GM23338 (cell line): ENCODE measurements around the gene ATP6V1F.

Experiments used
- CREB1 ChIP-seq: fragments of 250-450 bp; sonication (Bioruptor Pico); IDR thresholded peaks from 2 replicates; pipeline ENCODE4 v1.5.0; 2020; ENCODE audit warnings: low read depth, mild to moderate bottlenecking, moderate library complexity
- CTCF ChIP-seq, 2 experiments: fragments of 200-600 bp in 1 of 2; sonication (generic) in 1 of 2; conservative IDR thresholded peaks; 2 replicates each; pipeline versions ENCODE4 v1.5.1 to v1.6.1; 2016 to 2017; ENCODE audit warnings: antibody characterized with exemption in 2 of 2, low read depth in 2 of 2, mild to moderate bottlenecking in 2 of 2, moderate library complexity in 1 of 2
- EZH2 ChIP-seq: fragments of 200-600 bp; sonication (generic); IDR thresholded peaks from one replicate; pipeline ENCODE4 v1.8.0; 2017; ENCODE audit warnings: antibody characterized with exemption, mild to moderate bottlenecking, low read depth; ENCODE audit not compliant: unreplicated experiment
- EZH2phosphoT487 ChIP-seq: fragments of 200-600 bp; sonication (generic); IDR thresholded peaks from one replicate; pipeline ENCODE4 v1.8.1; 2018; ENCODE audit warnings: antibody characterized with exemption; ENCODE audit not compliant: unreplicated experiment
- JUNB ChIP-seq: IDR thresholded peaks from one replicate; pipeline ENCODE4 v1.6.1; 2016; ENCODE audit warnings: antibody characterized with exemption; ENCODE audit not compliant: unreplicated experiment
- NANOG ChIP-seq: IDR thresholded peaks from 2 replicates; pipeline ENCODE4 v1.6.1; 2016; ENCODE audit warnings: antibody characterized with exemption, borderline replicate concordance
- POLR2AphosphoS5 ChIP-seq: IDR thresholded peaks from 2 replicates; pipeline ENCODE4 v1.6.1; 2016; ENCODE audit warnings: antibody characterized with exemption, low read depth
- REST ChIP-seq: IDR thresholded peaks from one replicate; pipeline ENCODE4 v1.6.1; 2018; ENCODE audit warnings: antibody characterized with exemption; ENCODE audit not compliant: unreplicated experiment
- STAT1 ChIP-seq: IDR thresholded peaks from one replicate; pipeline ENCODE4 v1.6.1; 2016; ENCODE audit warnings: antibody characterized with exemption; ENCODE audit not compliant: unreplicated experiment
- ZNF462 ChIP-seq: fragments of 250-450 bp; sonication (Bioruptor Pico); IDR thresholded peaks from 2 replicates; pipeline ENCODE4 v1.5.0; 2020; ENCODE audit warnings: mild to moderate bottlenecking, moderate library complexity

GRCh38 chr7:128838981-128839731, 23.5 kb upstream of the ATP6V1F start:
- TF ChIP-seq CTCF (conservative IDR thresholded peaks at IDR 0.05; ENCODE audit: low read depth in 2 of 2) (no peak), STAT1 (no peak), EZH2phosphoT487 (no peak), POLR2AphosphoS5 (no peak), EZH2 (no peak), ZNF462 (CRISPR knock-in tag) (no peak), NANOG (no peak), REST (no peak), JUNB (no peak), CREB1 (no peak)
